ENCODE data around the gene DUSP8.

GRCh38 chr11:1556278-1556902, 15.7 kb downstream of the DUSP8 start:
- TF ChIP-seq CTCF (conservative IDR thresholded peaks at IDR 0.05) (no peak), ZFX (IDR thresholded peaks at IDR 0.05) (no peak)

Data from C4-2B (cell line).